HepG2 (cell line): ENCODE measurements around the gene IRF6.

ENCODE experiments used
- CEBPG ChIP-seq: IDR thresholded peaks from 2 replicates; pipeline ENCODE4 v1.6.1; 2016
- CTCF ChIP-seq: sonication (generic); formaldehyde crosslinking; IDR thresholded peaks from 2 replicates; pipeline ENCODE4 v1.5.0; 2020; ENCODE audit warnings: mild to moderate bottlenecking, missing genetic modification reagents, moderate library complexity
- MAX ChIP-seq: IDR thresholded peaks from 2 replicates; pipeline ENCODE4 v1.6.1; 2012; ENCODE audit warnings: inconsistent platforms
- MAZ ChIP-seq, 2 experiments: sonication (generic) in 1 of 2; formaldehyde crosslinking in 1 of 2; IDR thresholded peaks; 2 replicates each; pipeline versions ENCODE4 v1.5.0 to v1.6.1; 2012 to 2020; ENCODE audit warnings: low read depth in 2 of 2, mild to moderate bottlenecking in 2 of 2, borderline replicate concordance in 1 of 2, improper control_type of control experiment in 1 of 2, low read length in 1 of 2, missing genetic modification reagents in 1 of 2, moderate library complexity in 1 of 2
- NR1H2 ChIP-seq: sonication (generic); formaldehyde crosslinking; IDR thresholded peaks from 2 replicates; pipeline ENCODE4 v1.8.1; 2022; ENCODE audit warnings: low read depth, missing genetic modification reagents, borderline replicate concordance
- POLR2A ChIP-seq, 2 experiments: IDR thresholded peaks; 2 replicates each; pipeline ENCODE4 v1.6.1; 2011; ENCODE audit warnings: low read depth in 2 of 2, low read length in 2 of 2, mild to moderate bottlenecking in 1 of 2, moderate library complexity in 1 of 2; ENCODE audit not compliant: insufficient read depth in 1 of 2
- RBM22 ChIP-seq: fragments of 200-400 bp; formaldehyde crosslinking; optimal IDR thresholded peaks from 2 replicates; pipeline ENCODE3; 2017; ENCODE audit warnings: mild to moderate bottlenecking, low read length, moderate library complexity
- SMC3 ChIP-seq: IDR thresholded peaks from 2 replicates; pipeline ENCODE4 v1.6.1; 2011; ENCODE audit warnings: low read length, improper control_type of control experiment
- ZBTB40 ChIP-seq, 2 experiments: fragments of 450-650 bp in 1 of 2; sonication (generic) in 1 of 2; formaldehyde crosslinking in 1 of 2; IDR thresholded peaks; 2 replicates each; pipeline versions ENCODE4 v1.6.1 to v1.8.0; 2016 to 2022; ENCODE audit warnings: antibody characterized with exemption in 1 of 2, mild to moderate bottlenecking in 1 of 2, missing genetic modification reagents in 1 of 2
- ZNF501 ChIP-seq: sonication (generic); formaldehyde crosslinking; IDR thresholded peaks from 2 replicates; pipeline ENCODE4 v1.5.1; 2020; ENCODE audit warnings: mild to moderate bottlenecking, moderate library complexity, missing genetic modification reagents
- TF ChIP-seq, protein P1 (sequence below): fragments of 450-650 bp; IDR thresholded peaks from 2 replicates; pipeline ENCODE4 v1.6.1; 2017; ENCODE audit warnings: mild to moderate bottlenecking

DNA sequence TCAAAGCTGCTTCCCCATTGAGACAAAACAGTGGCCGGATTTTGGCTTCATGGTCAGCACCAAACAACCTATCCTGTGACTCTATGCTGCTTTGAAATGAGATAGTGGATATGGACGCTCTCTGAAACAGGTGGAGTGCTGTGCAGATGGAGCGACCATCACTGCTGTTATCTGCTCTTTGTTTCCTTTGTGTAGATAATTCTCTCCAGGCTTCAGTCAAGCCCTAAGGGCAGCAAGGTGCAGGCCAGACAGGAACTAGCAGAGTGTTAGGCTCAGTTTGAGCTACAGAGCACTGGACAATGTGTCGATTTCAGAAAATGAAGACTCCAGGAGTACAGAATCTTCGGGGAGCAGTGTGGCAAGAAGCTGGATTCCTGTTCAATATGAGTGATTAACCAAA lies 4.8 kb upstream of the IRF6 start:
- TF ChIP-seq SMC3 (no peak), NR1H2 (no peak), CEBPG (CRISPR knock-in tag) (no peak), MAZ (IDR thresholded peaks at IDR 0.05; ENCODE audit: borderline replicate concordance, low read depth, low read length) (no peak), MAZ (CRISPR knock-in tag; IDR thresholded peaks at IDR 0.05; ENCODE audit: low read depth) (no peak), ZNF501 (CRISPR knock-in tag) (no peak), MAX (no peak), ZBTB40 (IDR thresholded peaks at IDR 0.05) (no peak), ZBTB40 (CRISPR knock-in tag; IDR thresholded peaks at IDR 0.05) (no peak), POLR2A (IDR thresholded peaks at IDR 0.05; ENCODE audit: insufficient read depth in 1 of 2, low read depth in 2 of 2, low read length in 2 of 2) (no peak), CTCF (CRISPR knock-in tag) (no peak), RBM22 (no peak)
- TF ChIP-seq, protein P1, sequence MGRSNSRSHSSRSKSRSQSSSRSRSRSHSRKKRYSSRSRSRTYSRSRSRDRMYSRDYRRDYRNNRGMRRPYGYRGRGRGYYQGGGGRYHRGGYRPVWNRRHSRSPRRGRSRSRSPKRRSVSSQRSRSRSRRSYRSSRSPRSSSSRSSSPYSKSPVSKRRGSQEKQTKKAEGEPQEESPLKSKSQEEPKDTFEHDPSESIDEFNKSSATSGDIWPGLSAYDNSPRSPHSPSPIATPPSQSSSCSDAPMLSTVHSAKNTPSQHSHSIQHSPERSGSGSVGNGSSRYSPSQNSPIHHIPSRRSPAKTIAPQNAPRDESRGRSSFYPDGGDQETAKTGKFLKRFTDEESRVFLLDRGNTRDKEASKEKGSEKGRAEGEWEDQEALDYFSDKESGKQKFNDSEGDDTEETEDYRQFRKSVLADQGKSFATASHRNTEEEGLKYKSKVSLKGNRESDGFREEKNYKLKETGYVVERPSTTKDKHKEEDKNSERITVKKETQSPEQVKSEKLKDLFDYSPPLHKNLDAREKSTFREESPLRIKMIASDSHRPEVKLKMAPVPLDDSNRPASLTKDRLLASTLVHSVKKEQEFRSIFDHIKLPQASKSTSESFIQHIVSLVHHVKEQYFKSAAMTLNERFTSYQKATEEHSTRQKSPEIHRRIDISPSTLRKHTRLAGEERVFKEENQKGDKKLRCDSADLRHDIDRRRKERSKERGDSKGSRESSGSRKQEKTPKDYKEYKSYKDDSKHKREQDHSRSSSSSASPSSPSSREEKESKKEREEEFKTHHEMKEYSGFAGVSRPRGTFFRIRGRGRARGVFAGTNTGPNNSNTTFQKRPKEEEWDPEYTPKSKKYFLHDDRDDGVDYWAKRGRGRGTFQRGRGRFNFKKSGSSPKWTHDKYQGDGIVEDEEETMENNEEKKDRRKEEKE: no peak
